ENCODE results near the gene MRPL52.
A peak's percentile ranks its signal among the peaks of the same experiment; 100 is the strongest.

MRPL52 gene

GRCh38 chr14:22877000-22877501 lies 47.4 kb downstream of the MRPL52 start:
- no peak for TF ChIP-seq CTCF (conservative IDR thresholded peaks at IDR 0.05)

GRCh38 chr14:22878271-22879246 lies 48.9 kb downstream of the MRPL52 start:
- H3K27ac ChIP-seq, result no peak overlapping the region
- TF ChIP-seq CTCF (conservative IDR thresholded peaks at IDR 0.05), result no peak

More at GRCh38 chr14:22877000-22877501, 47.4 kb downstream of the MRPL52 start:
- no peak overlapping the region for H3K27ac ChIP-seq

GRCh38 chr14:22882064-22882463 lies 52.4 kb downstream of the MRPL52 start:
- H3K27ac ChIP-seq, result peak overlapping the region; percentile 35; the same call in 1 of the 2 replicates
- no peak for TF ChIP-seq CTCF (conservative IDR thresholded peaks at IDR 0.05)

- no peak for TF ChIP-seq CTCF (conservative IDR thresholded peaks at IDR 0.05)
Observed at GRCh38 chr14:22882529-22883172, 53.0 kb downstream of the MRPL52 start.

GRCh38 chr14:22883173-22883976 lies 53.7 kb downstream of the MRPL52 start, which contains the start of gene REM2:
Gene REM2, plus strand, starts transcription at chr14:22883222. Its CDS starts 66 bp downstream, at chr14:22883288.
- peak within 1 kb of the TSS; percentile 35; the same call in 1 of the 2 replicates for H3K27ac ChIP-seq
- TF ChIP-seq CTCF (conservative IDR thresholded peaks at IDR 0.05), result no peak

More at GRCh38 chr14:22882529-22883172, 53.0 kb downstream of the MRPL52 start:
- H3K27ac ChIP-seq, result peak overlapping the region; percentile 35; the same call in 1 of the 2 replicates

GRCh38 chr14:22884076-22884737 lies 54.5 kb downstream of the MRPL52 start:
- no peak overlapping the region for H3K27ac ChIP-seq
- no peak for TF ChIP-seq CTCF (conservative IDR thresholded peaks at IDR 0.05)

Measured in VCaP (cell line).